ENCODE measurements around the gene ELFN1.
A peak's percentile ranks its signal among the peaks of the same experiment; 100 is the strongest.
"Not testable (repeated sequence)": the region's sequence is repeated elsewhere in the genome, so short reads cannot be mapped to it uniquely, and the experiment has no call there.

The ELFN1 gene

DNA sequence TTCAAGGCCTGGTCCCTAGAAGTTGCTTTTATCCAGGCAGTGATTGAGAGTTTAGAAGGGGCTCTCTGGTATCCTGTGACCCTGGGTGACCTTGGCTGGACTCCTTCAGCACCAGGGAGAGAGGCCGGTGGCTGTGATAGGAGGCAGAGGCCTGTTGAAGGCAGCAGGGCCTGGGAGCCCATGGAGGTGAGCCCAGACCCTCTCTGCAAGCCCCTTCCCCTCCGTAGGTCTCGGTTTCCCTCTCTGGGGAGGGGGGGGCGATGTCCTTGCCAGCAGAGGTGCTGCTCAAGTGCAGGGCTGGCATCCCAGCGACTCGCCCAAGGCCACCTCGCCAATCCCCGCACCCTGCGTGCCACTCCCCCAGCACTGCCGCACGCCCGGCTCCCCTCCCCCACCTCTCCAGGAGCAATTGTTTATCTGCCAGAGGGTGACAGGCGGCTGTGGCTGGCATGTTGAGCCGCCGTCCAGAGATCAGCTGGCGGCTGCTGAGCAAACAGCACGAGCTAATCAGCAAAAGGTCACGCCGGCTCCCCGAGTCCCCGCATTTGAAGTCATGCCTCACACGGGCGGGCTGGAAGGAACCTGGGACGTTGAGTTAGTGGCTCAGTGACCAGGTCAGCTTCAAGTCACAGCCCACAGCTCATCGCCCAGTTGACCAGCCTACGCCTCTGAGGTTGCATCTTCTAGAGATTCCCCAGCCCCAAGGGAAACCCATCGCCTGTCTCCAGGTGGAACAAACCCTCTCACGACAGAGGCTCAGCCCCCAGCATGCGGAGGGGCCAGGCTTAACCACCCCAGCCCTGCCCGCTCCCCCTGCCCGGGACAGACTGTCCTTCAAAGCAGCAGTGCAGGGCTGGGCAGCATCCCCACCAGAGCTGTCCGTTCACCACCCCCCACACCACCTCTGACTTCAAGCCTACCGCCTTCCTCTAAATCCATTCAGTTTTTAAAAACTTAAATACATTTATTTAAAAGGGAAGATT lies 43.7 kb downstream of the ELFN1 start:
- peak; percentile 69 for DNase-seq

- DNase-seq = no peak
Measured at GRCh38 chr7:1714583-1715330, 44.7 kb downstream of the ELFN1 start.

DNA sequence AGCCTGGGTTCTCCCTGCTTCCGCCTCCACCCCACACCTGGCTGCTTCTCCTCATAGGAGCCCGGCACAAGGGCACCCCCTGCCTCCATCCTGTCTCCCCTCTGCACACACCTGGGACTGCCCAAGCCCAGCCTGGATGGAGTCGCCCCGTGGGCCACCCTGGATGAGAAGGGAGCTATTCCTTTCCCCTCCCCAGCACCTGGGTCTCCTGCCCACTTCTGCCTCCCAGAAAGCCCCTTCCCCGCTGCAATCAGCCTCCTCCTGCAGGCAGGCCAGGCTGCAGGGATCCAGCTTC lies 45.2 kb downstream of the ELFN1 start:
- no peak for DNase-seq

DNA sequence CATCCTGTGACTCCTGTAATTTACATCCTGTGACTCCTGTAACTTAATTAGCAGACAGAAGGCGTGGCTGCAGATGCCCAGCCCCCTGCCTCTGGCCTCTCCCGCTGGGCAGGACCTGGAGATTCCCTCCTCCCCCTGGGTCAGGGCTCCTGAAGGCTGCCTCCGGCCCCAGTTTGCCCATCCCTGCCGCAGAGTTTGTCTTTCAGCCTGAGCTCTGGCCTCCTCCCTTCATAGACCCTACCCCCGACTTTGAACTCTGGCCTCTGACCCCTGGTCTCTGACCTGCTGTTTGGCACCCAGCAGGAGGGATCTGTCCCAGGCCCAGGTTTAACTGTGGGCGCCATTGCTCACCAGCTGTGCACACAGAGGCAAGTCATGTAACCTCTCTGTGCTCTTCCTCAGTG lies 45.6 kb downstream of the ELFN1 start:
- DNase-seq = no peak

- peak; percentile 66 for DNase-seq
Measured at GRCh38 chr7:1716263-1717094, 46.4 kb downstream of the ELFN1 start.

DNA sequence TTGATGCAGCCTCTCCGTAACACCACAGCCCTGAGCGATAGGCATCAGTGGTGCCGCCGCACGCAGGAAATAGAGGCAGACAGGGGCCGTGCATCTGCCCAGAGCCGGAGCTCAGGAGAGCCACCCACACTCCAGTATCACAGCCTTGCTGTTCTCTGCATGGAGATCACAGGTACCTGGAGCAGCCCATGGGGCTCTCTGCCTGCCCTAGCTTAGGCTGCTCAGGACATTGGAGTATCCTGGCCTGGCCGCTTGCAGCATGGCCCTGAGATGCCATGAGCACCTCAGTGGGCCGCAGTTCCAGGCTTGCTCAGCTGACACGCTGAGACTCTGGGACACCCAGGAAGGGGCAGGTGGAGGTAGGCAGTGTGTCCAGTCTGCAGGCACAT lies 47.0 kb downstream of the ELFN1 start:
- DNase-seq = no peak

GRCh38 chr7:1717903-1718676 lies 48.0 kb downstream of the ELFN1 start:
- no peak for DNase-seq

DNA sequence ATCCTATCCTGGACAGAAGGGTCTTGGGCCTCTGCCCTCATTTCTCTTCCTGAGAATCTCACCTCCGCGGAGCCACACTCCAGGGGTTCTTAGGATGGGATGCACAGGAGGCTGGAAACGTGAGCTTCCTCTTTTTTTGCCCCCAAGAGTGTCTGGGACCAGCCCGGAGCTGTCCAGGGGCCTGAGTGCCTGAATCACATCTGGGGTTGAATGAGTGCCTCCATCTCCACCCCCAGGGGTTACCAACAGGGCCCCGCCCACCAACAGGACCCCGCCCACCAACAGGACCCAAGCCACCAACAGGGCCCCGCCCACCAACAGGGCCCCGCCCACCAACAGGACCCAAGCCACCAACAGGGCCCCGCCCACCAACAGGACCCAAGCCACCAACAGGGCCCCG lies 48.8 kb downstream of the ELFN1 start:
- DNase-seq = not testable (repeated sequence)

DNA sequence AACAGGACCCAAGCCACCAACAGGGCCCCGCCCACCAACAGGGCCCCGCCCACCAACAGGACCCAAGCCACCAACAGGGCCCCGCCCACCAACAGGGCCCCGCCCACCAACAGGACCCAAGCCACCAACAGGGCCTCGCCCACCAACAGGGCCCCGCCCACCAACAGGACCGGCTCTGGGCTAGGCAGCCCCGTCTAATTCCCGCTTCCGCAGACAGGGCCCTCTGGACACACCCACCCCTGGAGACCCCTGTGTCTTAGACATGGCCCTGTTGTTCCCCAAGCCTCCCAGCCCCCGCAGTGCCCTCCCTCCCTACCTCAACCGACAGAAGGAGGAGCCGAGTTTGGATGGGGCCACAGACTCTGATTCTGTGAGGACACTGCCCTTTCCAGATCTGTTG lies 49.2 kb downstream of the ELFN1 start:
- not testable (repeated sequence) for DNase-seq

GRCh38 chr7:1719913-1720312 lies 49.8 kb downstream of the ELFN1 start:
- DNase-seq = no peak

GRCh38 chr7:1720326-1720725 lies 50.2 kb downstream of the ELFN1 start:
- DNase-seq = no peak

GRCh38 chr7:1721047-1721690 lies 51.1 kb downstream of the ELFN1 start:
- no peak for DNase-seq

DNA sequence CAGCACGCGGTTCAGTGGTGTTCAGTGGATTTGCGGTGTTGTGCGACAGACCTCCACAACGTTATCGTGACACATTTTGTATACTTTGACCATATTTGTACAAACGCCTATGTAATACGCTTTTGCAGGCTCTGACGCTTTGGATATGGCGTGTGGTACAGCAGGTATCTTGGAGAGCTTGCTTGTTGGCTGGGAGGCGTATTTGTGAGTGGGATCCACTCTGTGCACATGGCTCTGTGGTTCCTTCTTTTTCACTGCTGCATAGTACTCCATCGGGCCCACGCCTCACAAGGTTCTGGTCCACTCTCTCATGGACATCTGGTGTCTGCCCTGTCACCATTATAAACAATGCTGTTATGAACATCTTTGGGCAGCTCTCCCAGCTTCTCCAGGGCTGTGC lies 53.2 kb downstream of the ELFN1 start:
- no peak for DNase-seq

DNA sequence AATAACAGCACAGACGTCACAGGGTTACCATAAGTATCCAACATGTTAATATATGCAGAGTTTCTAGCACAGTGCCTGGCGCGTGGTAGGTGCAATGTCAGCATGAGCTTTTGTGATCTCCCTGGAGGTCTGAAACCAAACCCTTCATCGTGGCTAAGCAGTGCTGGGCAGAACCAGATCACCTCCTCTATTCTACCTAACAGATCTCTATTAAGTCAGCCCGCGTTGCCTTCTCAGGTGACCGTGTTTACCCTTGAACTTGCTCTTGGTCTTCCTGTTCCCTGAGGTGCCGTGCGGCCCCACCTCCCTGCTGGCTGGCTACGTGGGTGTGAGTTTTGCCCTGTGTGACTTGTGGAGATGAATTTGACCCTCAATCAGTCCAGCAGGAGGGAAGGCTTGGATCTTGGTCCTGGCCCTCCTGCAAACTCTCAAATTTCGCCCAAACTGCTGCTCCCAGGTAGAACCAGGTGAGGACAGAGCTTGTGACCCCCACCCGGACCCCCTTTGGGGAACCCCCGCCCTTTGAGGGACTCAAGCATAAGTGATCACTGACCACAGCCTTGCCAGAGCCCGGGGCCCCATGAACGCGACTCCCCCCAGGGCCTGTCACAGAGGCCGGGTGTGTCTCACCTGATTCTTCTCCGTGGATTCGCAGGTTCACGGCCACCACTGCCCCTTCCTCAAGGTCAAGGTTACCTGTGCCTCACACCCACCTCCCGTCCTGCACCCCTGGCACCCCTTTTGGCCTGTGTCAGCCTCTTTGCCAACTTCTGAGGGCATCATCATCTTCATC lies 54.2 kb downstream of the ELFN1 start:
- DNase-seq = no peak

- DNase-seq = no peak
Measured at GRCh38 chr7:1725199-1725690, 55.2 kb downstream of the ELFN1 start.

DNA sequence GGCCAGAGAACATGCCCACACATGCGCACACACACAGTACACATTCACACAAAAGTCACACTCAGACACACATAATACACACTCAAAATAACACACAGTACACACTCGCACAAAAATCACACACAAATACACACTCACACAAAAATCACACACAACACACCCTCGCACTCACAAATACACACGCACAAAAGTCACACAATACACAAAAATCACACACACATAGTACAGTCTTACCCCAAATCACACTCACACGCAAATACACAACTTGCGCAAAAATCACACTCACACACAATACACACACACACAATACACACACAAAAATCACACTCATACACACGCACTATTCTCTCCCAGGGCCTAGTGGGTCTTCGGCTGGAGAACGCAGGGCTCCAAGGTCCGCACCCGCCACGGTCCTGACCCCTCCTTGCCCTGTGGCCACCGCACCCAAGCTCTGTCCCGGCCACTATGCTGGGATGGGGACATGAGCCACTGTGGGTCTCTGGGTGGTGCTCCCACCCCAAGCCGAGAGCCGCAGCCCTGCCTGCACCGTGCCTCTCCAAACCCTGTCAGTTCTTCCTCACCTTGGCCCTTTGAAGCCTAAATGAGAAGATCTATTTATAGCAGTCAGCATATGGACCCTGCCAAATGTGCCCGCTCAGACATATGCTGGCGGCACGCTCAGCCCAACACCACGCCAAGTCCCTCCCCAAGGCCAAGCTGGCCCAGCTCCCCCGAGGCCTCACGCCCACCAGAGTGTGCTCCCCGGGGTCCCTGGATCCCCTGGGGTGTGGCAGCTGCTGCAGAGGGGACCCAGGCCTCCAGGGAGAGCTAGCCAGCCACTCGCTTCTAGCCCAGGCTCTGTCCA lies 55.9 kb downstream of the ELFN1 start:
- DNase-seq = no peak

DNA sequence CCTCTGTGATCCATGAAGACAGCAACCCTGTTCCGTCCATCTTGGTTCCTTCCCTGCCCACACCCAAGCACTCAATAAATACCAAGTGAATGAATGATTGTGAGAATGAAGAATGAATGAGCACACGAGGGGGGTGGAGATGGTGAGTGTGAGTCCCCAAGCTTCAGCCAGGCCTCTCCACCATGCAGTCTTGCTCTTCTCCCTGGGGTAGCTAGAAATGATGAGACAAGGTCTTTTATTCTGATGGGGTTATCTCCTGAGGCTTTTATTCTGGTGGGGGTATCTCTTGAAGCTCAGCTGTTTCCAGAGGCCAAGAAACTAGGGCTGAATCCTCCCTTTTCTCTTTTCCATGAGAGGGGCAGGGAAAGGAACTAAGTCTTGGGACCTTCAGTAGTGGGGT lies 57.0 kb downstream of the ELFN1 start:
- DNase-seq = no peak

DNA sequence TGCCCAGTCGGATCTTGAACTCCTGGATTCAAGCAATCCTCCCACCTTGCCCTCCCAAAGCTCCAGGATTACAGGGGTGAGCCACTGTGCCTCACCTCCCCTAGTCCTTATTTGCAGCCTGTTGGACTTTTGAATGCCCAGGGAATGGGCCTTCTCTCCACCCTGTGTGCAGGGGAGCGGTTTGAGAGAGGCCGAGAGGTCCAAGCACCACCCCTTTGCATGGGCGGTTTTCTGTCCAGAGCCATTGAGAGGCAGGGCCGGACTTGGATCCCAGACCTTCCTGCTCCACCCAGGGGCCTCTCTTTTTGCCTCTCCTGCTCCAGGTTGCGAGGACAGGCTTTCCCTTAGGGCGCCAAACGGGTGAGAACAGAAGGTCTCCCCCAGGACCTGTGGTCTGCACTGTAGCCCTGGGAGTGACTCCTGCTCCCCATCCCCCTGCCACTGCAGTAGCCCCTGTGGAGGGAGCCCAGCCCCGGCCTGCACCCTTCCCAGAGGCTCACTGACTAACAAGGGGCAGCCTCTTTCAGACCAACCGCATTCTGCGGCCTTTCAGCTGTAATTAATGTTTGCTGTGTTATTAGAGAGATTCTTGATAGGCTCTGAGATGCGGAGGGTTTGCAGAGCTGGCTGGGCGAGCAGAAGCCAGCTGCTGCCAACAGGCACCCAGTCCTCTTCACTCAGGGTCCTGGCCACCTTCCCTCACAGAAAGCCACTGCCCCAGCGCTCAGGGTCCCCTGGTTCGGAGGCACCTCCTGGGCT lies 57.9 kb downstream of the ELFN1 start:
- no peak for DNase-seq

DNA sequence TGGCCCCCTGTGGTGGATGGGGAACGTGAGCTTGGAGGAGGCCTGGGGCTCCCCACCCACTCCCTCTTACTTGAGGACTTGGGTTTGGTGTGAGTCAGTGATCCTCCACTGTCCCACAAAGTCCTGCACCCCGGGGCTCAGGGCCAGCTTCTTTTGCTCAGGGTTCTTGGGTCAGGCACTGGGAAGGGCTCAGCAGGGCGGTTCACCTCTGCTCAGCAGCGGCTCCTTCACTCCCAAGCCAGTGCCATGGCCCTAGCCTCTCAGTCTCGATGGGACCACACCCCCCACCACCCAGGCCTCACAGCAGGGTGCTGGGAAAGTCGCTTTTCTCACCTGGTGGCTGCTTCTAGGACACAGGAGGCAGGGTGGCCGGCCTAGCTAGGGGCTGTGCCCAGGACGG lies 59.1 kb downstream of the ELFN1 start:
- no peak for DNase-seq
